ENCODE measurements around the gene MEGF6. TPM values are rescaled to one million over a fixed set of nuclear protein-coding genes. Genes with fewer than 3 reads are reported as not detected.

Gene MEGF6
- total RNA-seq, 6 experiments from 2014 or later: 20.3 to 39.2 (median 23.0) TPM

- no peak for TF ChIP-seq CTCF (IDR thresholded peaks at IDR 0.05)
- no peak for DNase-seq
- no peaks in the 10 kb centered on the region for H3K9me3 Mint-ChIP-seq
- H3K36me3 Mint-ChIP-seq (ENCODE audit: low read depth): no peaks in the 10 kb centered on the region
- H3K27me3 Mint-ChIP-seq (ENCODE audit: insufficient read depth): peaks cover 6% of the 10 kb centered on the region; the same call in 1 of the 2 replicates
- H3K4me1 Mint-ChIP-seq (ENCODE audit: low read depth): peaks cover 21% of the 10 kb centered on the region
- no peak overlapping the region for H3K4me3 Mint-ChIP-seq
- H3K27ac Mint-ChIP-seq: no peak overlapping the region
These were observed 141.3 kb downstream of the MEGF6 start for GRCh38 chr1:3469849-3470649.

- no peak for DNase-seq
- no peak overlapping the region for H3K27ac Mint-ChIP-seq
- TF ChIP-seq CTCF (IDR thresholded peaks at IDR 0.05): no peak
- H3K4me1 Mint-ChIP-seq (ENCODE audit: low read depth): peaks cover 21% of the 10 kb centered on the region
- no peaks in the 10 kb centered on the region for H3K9me3 Mint-ChIP-seq
- H3K36me3 Mint-ChIP-seq (ENCODE audit: low read depth): no peaks in the 10 kb centered on the region
- peaks cover 8% of the 10 kb centered on the region for H3K27me3 Mint-ChIP-seq (ENCODE audit: insufficient read depth)
- H3K4me3 Mint-ChIP-seq: no peak overlapping the region
These were observed 142.0 kb downstream of the MEGF6 start for GRCh38 chr1:3469104-3469848.

- H3K4me1 Mint-ChIP-seq (ENCODE audit: low read depth): peaks cover 15% of the 10 kb centered on the region
- no peak for DNase-seq
- TF ChIP-seq CTCF (IDR thresholded peaks at IDR 0.05): no peak
- H3K4me3 Mint-ChIP-seq: no peak overlapping the region
- H3K27me3 Mint-ChIP-seq (ENCODE audit: insufficient read depth): peaks cover 12% of the 10 kb centered on the region
- H3K9me3 Mint-ChIP-seq: no peaks in the 10 kb centered on the region
- no peaks in the 10 kb centered on the region for H3K36me3 Mint-ChIP-seq (ENCODE audit: low read depth)
- H3K27ac Mint-ChIP-seq: no peak overlapping the region
These were observed 142.8 kb downstream of the MEGF6 start for GRCh38 chr1:3468236-3469103.

GRCh38 chr1:3467096-3468036 is 143.9 kb downstream of the MEGF6 start:
- no peak for TF ChIP-seq CTCF (IDR thresholded peaks at IDR 0.05)
- Mint-ChIP-seq H3K4me3 (no peak overlapping the region), H3K36me3 (ENCODE audit: low read depth) (no peaks in the 10 kb centered on the region), H3K4me1 (ENCODE audit: low read depth) (peaks cover 11% of the 10 kb centered on the region; the same call in 1 of the 2 replicates), H3K27ac (no peak overlapping the region), H3K9me3 (no peaks in the 10 kb centered on the region), H3K27me3 (ENCODE audit: insufficient read depth) (peaks cover 12% of the 10 kb centered on the region)
- no peak for DNase-seq

All from HFFc6 (cell line).